GM21526 (cell line): ENCODE data around the gene GAL3ST3.
"Not testable (repeated sequence)": the region's sequence is repeated elsewhere in the genome, so short reads cannot be mapped to it uniquely, and the experiment has no call there.

Experiments used
- ATAC-seq: cut with Tn5 transposase; IDR thresholded peaks from one replicate; pipeline ENCODE4 v1.9.1; 2021; ENCODE audit warnings: moderate library complexity; ENCODE audit not compliant: unreplicated experiment, low FRiP score

The GAL3ST3 gene

GRCh38 chr11:66048547-66049323, at the start of gene GAL3ST3:
TSS of gene GAL3ST3 (minus strand) at chr11:66049161. CDS start at chr11:66045415, 3,746 bp downstream.
- ATAC-seq: no peak

- not testable (repeated sequence) for ATAC-seq
These were observed 43.2 kb upstream of the GAL3ST3 start for GRCh38 chr11:66092125-66092524.

GRCh38 chr11:66090288-66090687, 41.3 kb upstream of the GAL3ST3 start:
- ATAC-seq: no peak

GRCh38 chr11:66089067-66089466, 40.1 kb upstream of the GAL3ST3 start:
- ATAC-seq: no peak

- ATAC-seq: no peak
These were observed 38.4 kb upstream of the GAL3ST3 start for GRCh38 chr11:66087148-66087908.

GRCh38 chr11:66084821-66085475, 36.0 kb upstream of the GAL3ST3 start:
- ATAC-seq: no peak

GRCh38 chr11:66083767-66084166, 34.8 kb upstream of the GAL3ST3 start:
- ATAC-seq: no peak

- ATAC-seq: no peak
These were observed 34.2 kb upstream of the GAL3ST3 start for GRCh38 chr11:66082946-66083698.

- ATAC-seq: no peak
These were observed 32.5 kb upstream of the GAL3ST3 start for GRCh38 chr11:66081505-66081904.

GRCh38 chr11:66080055-66080817, 31.3 kb upstream of the GAL3ST3 start:
- ATAC-seq: no peak

- not testable (repeated sequence) for ATAC-seq
These were observed 30.0 kb upstream of the GAL3ST3 start for GRCh38 chr11:66078949-66079348.

- no peak for ATAC-seq
These were observed 29.0 kb upstream of the GAL3ST3 start for GRCh38 chr11:66077927-66078326.

- no peak for ATAC-seq
These were observed 27.6 kb upstream of the GAL3ST3 start for GRCh38 chr11:66076561-66076960.

- ATAC-seq: no peak
These were observed 26.3 kb upstream of the GAL3ST3 start for GRCh38 chr11:66075273-66075672.

GRCh38 chr11:66073669-66074068, 24.7 kb upstream of the GAL3ST3 start:
- ATAC-seq: no peak

- ATAC-seq: no peak
These were observed 23.6 kb upstream of the GAL3ST3 start for GRCh38 chr11:66072518-66072917.

- no peak for ATAC-seq
These were observed 23.1 kb upstream of the GAL3ST3 start for GRCh38 chr11:66072081-66072480.

GRCh38 chr11:66071381-66071801, 22.4 kb upstream of the GAL3ST3 start:
- no peak for ATAC-seq

- no peak for ATAC-seq
These were observed 21.8 kb upstream of the GAL3ST3 start for GRCh38 chr11:66070604-66071380.
